NCI-H1694 (cell line): ENCODE data around the gene RAB30.

Experiments
- DNase-seq: peaks from one replicate; lab custom pipeline; 2025; lab: John Stamatoyannopoulos, UW

The RAB30 gene

GRCh38 chr11:83070731-83071566, 748 bp downstream of the RAB30 start:
- no peak for DNase-seq

- no peak for DNase-seq
Measured at GRCh38 chr11:83070044-83070701, 1.5 kb downstream of the RAB30 start.

GRCh38 chr11:83069441-83070043, 2.2 kb downstream of the RAB30 start:
- no peak for DNase-seq

- DNase-seq, result no peak
Measured at GRCh38 chr11:83068568-83068967, 3.1 kb downstream of the RAB30 start.

- DNase-seq, result no peak
Measured at GRCh38 chr11:83064011-83064410, 7.7 kb downstream of the RAB30 start.

GRCh38 chr11:83063073-83063754, 8.5 kb downstream of the RAB30 start:
- no peak for DNase-seq

GRCh38 chr11:83061883-83062282, 9.8 kb downstream of the RAB30 start:
- no peak for DNase-seq

GRCh38 chr11:83060965-83061364, 10.7 kb downstream of the RAB30 start:
- no peak for DNase-seq

GRCh38 chr11:83057721-83058120, 14.0 kb downstream of the RAB30 start:
- DNase-seq, result no peak

GRCh38 chr11:83056611-83057010, 15.1 kb downstream of the RAB30 start:
- DNase-seq, result no peak

GRCh38 chr11:83056204-83056603, 15.5 kb downstream of the RAB30 start:
- DNase-seq, result no peak

- no peak for DNase-seq
Measured at GRCh38 chr11:83054904-83055380, 16.8 kb downstream of the RAB30 start.

GRCh38 chr11:83054001-83054400, 17.7 kb downstream of the RAB30 start:
- no peak for DNase-seq

- DNase-seq, result no peak
Measured at GRCh38 chr11:83051760-83052671, 19.7 kb downstream of the RAB30 start.

GRCh38 chr11:83047515-83048225, 24.0 kb downstream of the RAB30 start:
- DNase-seq, result no peak

- no peak for DNase-seq
Measured at GRCh38 chr11:83046621-83047172, 25.0 kb downstream of the RAB30 start.

- DNase-seq, result no peak
Measured at GRCh38 chr11:83044958-83045712, 26.6 kb downstream of the RAB30 start.

GRCh38 chr11:83042964-83043711, 28.6 kb downstream of the RAB30 start:
- no peak for DNase-seq

- no peak for DNase-seq
Measured at GRCh38 chr11:83041126-83041525, 30.6 kb downstream of the RAB30 start.
